GM23338 (cell line): Measurements from ENCODE around the gene MALRD1. TPM values are rescaled to one million over a fixed set of nuclear protein-coding genes. Genes with fewer than 3 reads are reported as not detected.

Source experiments
- ATAC-seq: fragments of 200-7000 bp; cut with Tn5 transposase; 3 replicates; pipeline ENCODE4 v1.9.1; 2020
- DNase-seq: peaks from one replicate; pipeline ENCODE4 v3.0.0-alpha.2; 2015; ENCODE audit warnings: low spot score
- H2AFZ ChIP-seq: fragments of 200-600 bp; sonication (generic); 2 replicates; pipeline ENCODE4 v1.8.0; 2016; ENCODE audit warnings: antibody characterized with exemption, mild to moderate bottlenecking, moderate library complexity
- H3F3A ChIP-seq: fragments of 200-600 bp; sonication (generic); replicated peaks from 2 replicates; pipeline ENCODE4 v1.8.0; 2017; ENCODE audit warnings: antibody characterized with exemption, mixed run types, low read depth
- H3K27ac ChIP-seq: fragments of 200-600 bp; sonication (generic); 2 replicates; pipeline ENCODE4 v1.6.1; 2016; ENCODE audit warnings: low read depth
- H3K27me3 ChIP-seq: fragments of 200-600 bp; sonication (generic); 2 replicates; pipeline ENCODE4 v1.8.0; 2016; ENCODE audit warnings: mild to moderate bottlenecking, mixed run types, moderate library complexity; ENCODE audit not compliant: insufficient read depth
- H3K36me3 ChIP-seq: fragments of 200-600 bp; sonication (generic); 2 replicates; pipeline ENCODE4 v1.8.0; 2016; ENCODE audit warnings: mild to moderate bottlenecking; ENCODE audit not compliant: insufficient read depth
- H3K4me1 ChIP-seq: fragments of 200-600 bp; sonication (generic); 2 replicates; pipeline ENCODE4 v1.8.0; 2016; ENCODE audit warnings: mild to moderate bottlenecking, moderate library complexity; ENCODE audit not compliant: insufficient read depth
- H3K4me2 ChIP-seq: fragments of 200-600 bp; sonication (generic); 2 replicates; pipeline ENCODE4 v1.7.1; 2017; ENCODE audit warnings: mixed run types
- H3K4me3 ChIP-seq: fragments of 200-600 bp; sonication (generic); 2 replicates; pipeline ENCODE4 v1.6.1; 2016; ENCODE audit warnings: mixed run types
- H3K79me2 ChIP-seq: fragments of 200-600 bp; sonication (generic); replicated peaks from 2 replicates; pipeline ENCODE4 v1.8.0; 2017; ENCODE audit warnings: mild to moderate bottlenecking; ENCODE audit not compliant: insufficient read depth
- H3K9me2 ChIP-seq: fragments of 200-600 bp; sonication (generic); 2 replicates; pipeline ENCODE4 v1.8.0; 2017; ENCODE audit not compliant: insufficient read depth
- H4K20me1 ChIP-seq: fragments of 200-600 bp; sonication (generic); replicated peaks from 2 replicates; pipeline ENCODE4 v1.8.0; 2017; ENCODE audit warnings: mild to moderate bottlenecking; ENCODE audit not compliant: insufficient read depth
- H3K27ac Mint-ChIP-seq: 2 replicates; pipeline ENCODE4 v1.8.0; 2020; ENCODE audit warnings: inconsistent platforms, mild to moderate bottlenecking, moderate library complexity, mixed read lengths
- H3K27me3 Mint-ChIP-seq: 3 replicates; pipeline ENCODE4 v1.8.0; 2022; ENCODE audit warnings: low read depth, mild to moderate bottlenecking, moderate library complexity, mixed read lengths, inconsistent platforms; ENCODE audit not compliant: insufficient read depth, poor library complexity
- H3K36me3 Mint-ChIP-seq: 3 replicates; pipeline ENCODE4 v1.8.0; 2021; ENCODE audit warnings: low read depth, mild to moderate bottlenecking, inconsistent platforms, moderate library complexity, mixed read lengths
- H3K4me1 Mint-ChIP-seq: 3 replicates; pipeline ENCODE4 v1.8.0; 2020; ENCODE audit warnings: mild to moderate bottlenecking, inconsistent platforms, mixed read lengths
- H3K4me3 Mint-ChIP-seq: 3 replicates; pipeline ENCODE4 v1.8.0; 2021; ENCODE audit warnings: moderate library complexity, mild to moderate bottlenecking, inconsistent platforms, mixed read lengths
- H3K9me3 Mint-ChIP-seq: 3 replicates; pipeline ENCODE4 v1.8.0; 2020; ENCODE audit warnings: moderate library complexity, mild to moderate bottlenecking, inconsistent platforms, mixed read lengths
- EZH2phosphoT487 ChIP-seq: fragments of 200-600 bp; sonication (generic); IDR thresholded peaks from one replicate; pipeline ENCODE4 v1.8.1; 2018; ENCODE audit warnings: antibody characterized with exemption; ENCODE audit not compliant: unreplicated experiment
- REST ChIP-seq: IDR thresholded peaks from one replicate; pipeline ENCODE4 v1.6.1; 2018; ENCODE audit warnings: antibody characterized with exemption; ENCODE audit not compliant: unreplicated experiment
- ZNF114 ChIP-seq: fragments of 250-450 bp; sonication (Bioruptor Pico); IDR thresholded peaks from 2 replicates; pipeline ENCODE4 v1.5.0; 2020; ENCODE audit warnings: mild to moderate bottlenecking, moderate library complexity
- ZNF462 ChIP-seq: fragments of 250-450 bp; sonication (Bioruptor Pico); IDR thresholded peaks from 2 replicates; pipeline ENCODE4 v1.5.0; 2020; ENCODE audit warnings: mild to moderate bottlenecking, moderate library complexity
- polyA plus RNA-seq: library from polyadenylated mRNA; unstranded; fragments of >200 nt; fragmentation: Nextera tagmentation; extraction: Ambion mirVana; gene quantifications from 2 replicates; pipeline ENCODE4 v1.2.1, GENCODE V29; 2016
- total RNA-seq: library from RNA; depleted of rRNA; stranded (reverse); fragments of >200 nt; shearing (Covaris generic); gene quantifications from 2 replicates; pipeline ENCODE4 v1.2.3, GENCODE V29; 2014
- TF ChIP-seq, protein P1 (sequence below): IDR thresholded peaks from 2 replicates; pipeline ENCODE4 v1.6.1; 2016; ENCODE audit warnings: antibody characterized with exemption

MALRD1 gene
- total and polyA plus RNA-seq, 2 experiments from 2014 or later: 0.42 to 1.9 TPM

DNA sequence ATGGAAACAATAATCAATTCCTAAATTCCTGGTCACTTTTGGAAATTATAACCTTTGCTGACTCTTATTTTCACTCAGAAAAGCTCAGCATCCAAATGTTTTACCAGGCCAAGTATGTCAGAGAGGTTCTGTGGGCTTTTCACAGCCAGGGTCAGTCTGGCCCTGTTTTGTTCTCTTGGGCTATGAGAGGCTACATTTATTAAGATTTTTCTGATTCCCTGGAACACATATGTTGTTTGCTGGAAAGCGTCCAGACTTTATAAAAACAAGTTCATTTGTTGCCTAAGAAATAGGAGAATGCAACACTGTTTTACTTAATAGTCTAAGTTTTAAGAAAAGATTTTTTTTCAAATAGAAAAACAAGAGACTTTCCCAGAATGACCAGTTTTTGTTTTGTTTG is 529.2 kb downstream of the MALRD1 start:
- H3K9me3 Mint-ChIP-seq: no peaks in the 10 kb centered on the region
- no peaks in the 10 kb centered on the region for H3K36me3 Mint-ChIP-seq
- DNase-seq: no peak
- H3K9me2 ChIP-seq: 0 out of 2 replicates have a peak, but pooled peaks cover 7% of the 10 kb centered on the region
- H3K27me3 Mint-ChIP-seq: no peaks in the 10 kb centered on the region
- no peaks in the 10 kb centered on the region for H3K4me1 ChIP-seq
- ATAC-seq: no peak
- H3K4me2 ChIP-seq: no peak overlapping the region
- no peaks in the 10 kb centered on the region for H4K20me1 ChIP-seq
- no peaks in the 10 kb centered on the region for H3K4me1 Mint-ChIP-seq
- H3K27me3 ChIP-seq: no peaks in the 10 kb centered on the region
- H3K4me3 Mint-ChIP-seq: no peak overlapping the region
- no peaks in the 10 kb centered on the region for H3K36me3 ChIP-seq
- no peak overlapping the region for H3K4me3 ChIP-seq
- TF ChIP-seq REST: no peak
- no peak for TF ChIP-seq EZH2phosphoT487
- no peak for TF ChIP-seq ZNF114 (CRISPR knock-in tag)
- TF ChIP-seq ZNF462: no peak
- TF ChIP-seq, protein P1, sequence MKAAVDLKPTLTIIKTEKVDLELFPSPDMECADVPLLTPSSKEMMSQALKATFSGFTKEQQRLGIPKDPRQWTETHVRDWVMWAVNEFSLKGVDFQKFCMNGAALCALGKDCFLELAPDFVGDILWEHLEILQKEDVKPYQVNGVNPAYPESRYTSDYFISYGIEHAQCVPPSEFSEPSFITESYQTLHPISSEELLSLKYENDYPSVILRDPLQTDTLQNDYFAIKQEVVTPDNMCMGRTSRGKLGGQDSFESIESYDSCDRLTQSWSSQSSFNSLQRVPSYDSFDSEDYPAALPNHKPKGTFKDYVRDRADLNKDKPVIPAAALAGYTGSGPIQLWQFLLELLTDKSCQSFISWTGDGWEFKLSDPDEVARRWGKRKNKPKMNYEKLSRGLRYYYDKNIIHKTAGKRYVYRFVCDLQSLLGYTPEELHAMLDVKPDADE: no peak
- H3K27ac ChIP-seq: no peak overlapping the region
- H3F3A ChIP-seq: no peaks in the 10 kb centered on the region
- no peak overlapping the region for H3K27ac Mint-ChIP-seq
- no peaks in the 10 kb centered on the region for H3K79me2 ChIP-seq
- no peak overlapping the region for H2AFZ ChIP-seq
